Thyroid gland (tissue), 4 donors: ENCODE results near the gene PAFAH1B1. TPM values are rescaled to one million over a fixed set of nuclear protein-coding genes. Genes with fewer than 3 reads are reported as not detected.

Experiments
- DNase-seq, 2 donors: peaks; one replicate each; pipeline ENCODE4 v3.0.0-alpha.2; 2019
- H3K27ac ChIP-seq, 3 donors: fragments of 200-600 bp; sonication (generic); 1 replicate in 2 of 3; 2 replicates in 1 of 3; pipeline ENCODE4 v1.5.1; 2016 to 2019; ENCODE audit warnings: mild to moderate bottlenecking in 1 of 3, moderate library complexity in 1 of 3
- H3K27me3 ChIP-seq: fragments of 200-600 bp; sonication (generic); one replicate; pipeline ENCODE4 v1.5.1; 2019
- H3K36me3 ChIP-seq, 2 donors: fragments of 200-600 bp; sonication (generic); one replicate each; pipeline ENCODE4 v1.5.1; 2016 to 2019
- H3K4me1 ChIP-seq, 2 donors: fragments of 200-600 bp; sonication (generic); one replicate each; pipeline ENCODE4 v1.5.1; 2017 to 2019
- H3K4me3 ChIP-seq, 3 donors: fragments of 200-600 bp; sonication (generic); replicated peaks in 1 of 3; 1 replicate in 2 of 3; 2 replicates in 1 of 3; pipeline ENCODE4 v1.5.1; 2016; ENCODE audit warnings: mild to moderate bottlenecking in 1 of 3
- H3K9me3 ChIP-seq: fragments of 200-600 bp; sonication (generic); one replicate; pipeline ENCODE4 v1.5.1; 2017
- POLR2A ChIP-seq, 2 donors: fragments of 450-650 bp; IDR thresholded peaks; one replicate each; pipeline ENCODE4 v1.6.1; 2017; ENCODE audit warnings: antibody characterized with exemption in 2 of 2, mild to moderate bottlenecking in 2 of 2, moderate library complexity in 1 of 2
- whole genome bisulfite sequencing, 2 donors: methylation state at CpG; one replicate each; pipeline ENCODE4 v1.1.5; 2017; 5-methylcytosine and 5-hydroxymethylcytosine counted together
- intact Hi-C: fragments of 100-400 bp; cut with DNase I; formaldehyde crosslinking; loops from one replicate; pipeline ENCODE4 v1.15.1; 2023
- total RNA-seq, 4 donors: library from RNA; depleted of rRNA; stranded (reverse); fragments of >200 nt; gene quantifications; one replicate each; pipeline ENCODE4 v1.2.3, GENCODE V29; 2016
- TF ChIP-seq, protein P1 (sequence below), 6 experiments: fragments of 200-600 bp in 3 of 6; fragments of 450-650 bp in 3 of 6; sonication (generic) in 3 of 6; IDR thresholded peaks; one replicate each; pipeline ENCODE4 v1.5.1; 2016 to 2019; ENCODE audit warnings: antibody characterized with exemption in 6 of 6, mild to moderate bottlenecking in 2 of 6, inconsistent platforms in 1 of 6, moderate library complexity in 1 of 6

Gene PAFAH1B1
- total RNA-seq, 4 donors from 2014 or later: 102 to 184 (median 109) TPM

DNA sequence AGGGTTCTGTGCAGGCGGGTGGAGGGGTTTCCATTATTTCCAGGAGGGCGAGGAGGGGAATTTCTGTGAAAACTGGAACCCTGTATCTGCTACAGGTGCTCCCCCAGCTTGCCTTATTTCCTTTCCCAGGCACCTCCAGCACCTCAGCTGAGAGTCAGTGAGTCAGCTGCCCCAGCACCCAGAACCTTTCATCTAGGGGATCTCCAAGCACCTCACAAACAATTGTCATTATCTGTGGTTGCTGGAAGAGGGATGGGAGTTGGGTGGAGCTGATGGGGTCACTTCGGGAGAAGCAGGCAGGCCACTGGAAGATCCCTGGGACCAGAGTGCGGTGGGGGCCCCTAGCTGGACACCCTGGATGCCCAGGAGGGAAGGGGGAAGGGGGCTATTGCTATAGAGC lies 128.1 kb downstream of the PAFAH1B1 start:
- DNase-seq: no peak
- Histone ChIP-seq H3K36me3 (no peaks in the 10 kb centered on the region), H3K27ac (no peak overlapping the region), H3K4me1 (peaks cover 5 to 7% of the 10 kb centered on the region in 2 donors), H3K27me3 (no peaks in the 10 kb centered on the region), H3K4me3 (no peak overlapping the region), H3K9me3 (no peaks in the 10 kb centered on the region)
- WGBS, 2 donors: 57 to 66% methylated on average over 4 of the region's 4 CpGs
- intact Hi-C loops: no loop called here
- no peak for TF ChIP-seq POLR2A (IDR thresholded peaks at IDR 0.05)
- TF ChIP-seq, protein P1, sequence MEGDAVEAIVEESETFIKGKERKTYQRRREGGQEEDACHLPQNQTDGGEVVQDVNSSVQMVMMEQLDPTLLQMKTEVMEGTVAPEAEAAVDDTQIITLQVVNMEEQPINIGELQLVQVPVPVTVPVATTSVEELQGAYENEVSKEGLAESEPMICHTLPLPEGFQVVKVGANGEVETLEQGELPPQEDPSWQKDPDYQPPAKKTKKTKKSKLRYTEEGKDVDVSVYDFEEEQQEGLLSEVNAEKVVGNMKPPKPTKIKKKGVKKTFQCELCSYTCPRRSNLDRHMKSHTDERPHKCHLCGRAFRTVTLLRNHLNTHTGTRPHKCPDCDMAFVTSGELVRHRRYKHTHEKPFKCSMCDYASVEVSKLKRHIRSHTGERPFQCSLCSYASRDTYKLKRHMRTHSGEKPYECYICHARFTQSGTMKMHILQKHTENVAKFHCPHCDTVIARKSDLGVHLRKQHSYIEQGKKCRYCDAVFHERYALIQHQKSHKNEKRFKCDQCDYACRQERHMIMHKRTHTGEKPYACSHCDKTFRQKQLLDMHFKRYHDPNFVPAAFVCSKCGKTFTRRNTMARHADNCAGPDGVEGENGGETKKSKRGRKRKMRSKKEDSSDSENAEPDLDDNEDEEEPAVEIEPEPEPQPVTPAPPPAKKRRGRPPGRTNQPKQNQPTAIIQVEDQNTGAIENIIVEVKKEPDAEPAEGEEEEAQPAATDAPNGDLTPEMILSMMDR (IDR thresholded peaks at IDR 0.05): no peak

DNA sequence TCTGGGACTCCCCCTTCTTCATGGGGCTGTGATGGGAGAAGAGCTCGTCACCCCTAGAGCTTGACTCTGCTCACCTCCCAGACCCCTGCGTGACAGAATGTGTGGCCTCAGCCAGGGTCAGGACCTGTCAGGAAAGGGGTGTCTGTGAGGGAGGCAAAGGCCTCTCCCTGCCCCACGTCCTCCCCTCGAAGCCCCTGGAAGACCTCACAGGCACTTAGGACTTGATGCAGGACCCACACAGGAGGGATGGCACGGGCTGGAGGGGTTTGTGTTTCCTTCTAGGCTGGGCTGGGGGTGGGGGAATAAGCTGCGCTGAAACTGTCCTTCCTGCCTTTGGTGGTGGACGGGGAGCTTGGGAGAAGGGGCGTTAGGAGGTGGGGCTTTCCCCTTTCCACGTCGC lies 129.2 kb downstream of the PAFAH1B1 start:
- Histone ChIP-seq H3K27ac (no peak overlapping the region), H3K4me1 (peaks cover 5 to 7% of the 10 kb centered on the region in 2 donors), H3K27me3 (no peaks in the 10 kb centered on the region), H3K4me3 (no peak overlapping the region), H3K36me3 (no peaks in the 10 kb centered on the region), H3K9me3 (no peaks in the 10 kb centered on the region)
- WGBS, 2 donors: 60 to 76% methylated on average over 7 to 8 of the region's 10 CpGs
- intact Hi-C loops: no loop called here
- DNase-seq: no peak
- no peak for TF ChIP-seq POLR2A (IDR thresholded peaks at IDR 0.05)
- TF ChIP-seq, protein P1 (IDR thresholded peaks at IDR 0.05): no peak

DNA sequence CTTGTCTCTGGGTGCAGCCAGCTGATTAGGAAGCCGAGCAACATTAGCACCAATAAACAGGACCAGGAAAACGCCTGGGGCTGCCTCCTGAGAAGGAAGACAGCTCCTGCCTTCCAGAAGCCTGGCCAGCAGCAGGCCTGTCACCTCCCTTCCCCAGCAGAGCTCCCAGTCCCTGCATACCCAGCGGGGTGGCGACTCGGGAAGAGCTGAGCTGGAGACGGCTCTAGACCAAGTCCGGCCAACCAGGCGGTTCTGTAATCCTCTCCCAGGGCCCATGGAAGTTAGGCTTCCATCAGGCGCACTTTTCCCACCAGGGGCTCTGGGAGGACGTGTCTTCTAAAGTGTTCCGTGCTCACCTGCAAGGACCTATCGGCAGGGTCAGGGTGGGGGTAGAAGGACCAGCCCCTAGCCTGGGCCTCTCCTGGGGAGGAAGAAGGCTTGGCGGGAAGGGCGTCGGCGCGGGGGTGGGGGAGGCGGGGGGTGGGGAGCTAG lies 130.1 kb downstream of the PAFAH1B1 start:
- no peaks in the 10 kb centered on the region for H3K27me3 ChIP-seq
- intact Hi-C loops: no loop called here
- peaks cover 5 to 7% of the 10 kb centered on the region in 2 donors for H3K4me1 ChIP-seq
- peak overlapping the region in 1 of 3 donors; percentile 23 for H3K4me3 ChIP-seq
- WGBS, 2 donors: 12 to 45% methylated on average over 4 to 7 of the region's 18 CpGs
- H3K9me3 ChIP-seq: no peaks in the 10 kb centered on the region
- no peak for TF ChIP-seq POLR2A (IDR thresholded peaks at IDR 0.05)
- TF ChIP-seq, protein P1 (IDR thresholded peaks at IDR 0.05): no peak
- H3K27ac ChIP-seq: no peak overlapping the region
- H3K36me3 ChIP-seq: no peaks in the 10 kb centered on the region
- no peak for DNase-seq

DNA sequence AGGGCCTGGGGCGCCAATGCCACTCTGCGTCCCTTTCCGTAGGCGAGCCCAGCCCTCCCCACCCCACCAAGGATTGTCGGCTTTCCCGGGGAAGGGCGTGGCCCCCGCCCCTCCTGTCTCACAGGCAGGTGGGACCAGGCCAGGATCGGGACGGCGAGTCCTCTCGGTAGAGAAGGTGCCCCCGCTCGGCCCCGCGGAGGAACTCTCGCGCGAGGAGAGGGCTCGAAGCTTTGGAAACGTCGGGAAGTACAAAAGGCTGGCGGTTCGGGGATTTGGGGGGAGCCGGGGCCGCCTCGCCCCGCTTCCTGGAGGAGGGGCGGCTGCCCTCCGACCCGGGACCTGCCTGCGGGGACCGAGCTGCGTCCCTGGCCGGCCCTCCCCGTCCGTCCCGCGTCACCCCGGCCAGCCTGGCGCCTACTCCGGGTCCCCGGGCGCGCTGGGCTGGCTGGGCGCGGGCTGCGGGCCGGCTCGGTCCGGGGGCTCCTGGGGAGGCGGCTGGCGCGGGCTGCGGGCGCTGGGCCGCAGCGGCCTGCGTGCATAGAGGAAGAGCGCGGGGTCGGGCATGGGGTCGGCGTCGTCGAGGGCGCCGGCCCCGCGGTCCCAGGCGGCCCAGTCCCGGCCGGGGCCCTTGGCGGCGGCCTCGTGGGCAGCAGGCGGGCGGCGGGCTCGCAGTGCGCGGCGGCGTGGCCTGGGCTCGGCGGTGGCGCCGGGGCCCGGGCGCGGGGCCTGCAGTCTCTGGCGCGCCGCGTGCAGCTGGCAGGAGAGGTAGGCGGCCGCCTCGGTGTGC lies 130.7 kb downstream of the PAFAH1B1 start:
- intact Hi-C loops: no loop called here
- WGBS, 2 donors: 0 to 4% methylated on average over 3 to 5 of the region's 98 CpGs

More for the DNA sequence above, 130.7 kb downstream of the PAFAH1B1 start:
- peaks cover 5 to 7% of the 10 kb centered on the region in 2 donors for H3K4me1 ChIP-seq
- H3K36me3 ChIP-seq: no peaks in the 10 kb centered on the region
- H3K4me3 ChIP-seq: peak overlapping the region in 1 of 3 donors; percentile 23
- no peak for TF ChIP-seq POLR2A (IDR thresholded peaks at IDR 0.05)
- TF ChIP-seq, protein P1 (IDR thresholded peaks at IDR 0.05): no peak
- no peaks in the 10 kb centered on the region for H3K9me3 ChIP-seq
- peak in 1 of 2 donors; percentile 32 for DNase-seq
- no peaks in the 10 kb centered on the region for H3K27me3 ChIP-seq
- H3K27ac ChIP-seq: no peak overlapping the region
